Gastrocnemius medialis (tissue), 4 donors: ENCODE data around the gene GRIFIN. TPM values are rescaled to one million over a fixed set of nuclear protein-coding genes. Genes with fewer than 3 reads are reported as not detected.
A peak's percentile ranks its signal among the peaks of the same experiment; 100 is the strongest.

Experiments
- ATAC-seq, 2 donors: fragments of 150-250 bp; one replicate each; pipeline ENCODE4 v1.9.1; 2016
- DNase-seq, 2 donors: peaks; one replicate each; pipeline ENCODE4 v3.0.0-alpha.2; 2019
- H3K27ac ChIP-seq, 4 donors: fragments of 200-600 bp; sonication (generic); 1 replicate in 1 of 4; 2 replicates in 3 of 4; pipeline ENCODE4 v1.5.1; 2016 to 2018; ENCODE audit warnings: mild to moderate bottlenecking in 2 of 4, moderate library complexity in 1 of 4
- H3K27me3 ChIP-seq, 3 donors: fragments of 200-600 bp; sonication (generic) in 2 of 3; 1 replicate in 1 of 3; 2 replicates in 2 of 3; pipeline versions ENCODE4 v1.5.1 to v1.6.0; 2016 to 2019; ENCODE audit warnings: mild to moderate bottlenecking in 1 of 3, moderate library complexity in 1 of 3
- H3K36me3 ChIP-seq, 2 donors: fragments of 200-600 bp; sonication (generic) in 1 of 2; one replicate each; pipeline ENCODE4 v1.5.1; 2017 to 2018
- H3K4me1 ChIP-seq, 2 donors: fragments of 200-600 bp; sonication (generic) in 1 of 2; one replicate each; pipeline ENCODE4 v1.5.1; 2016 to 2017; ENCODE audit warnings: mild to moderate bottlenecking in 2 of 2
- H3K4me3 ChIP-seq, 4 donors: fragments of 200-600 bp; sonication (generic) in 3 of 4; 1 replicate in 1 of 4; 2 replicates in 3 of 4; pipeline ENCODE4 v1.5.1; 2016 to 2019; ENCODE audit warnings: mild to moderate bottlenecking in 2 of 4
- H3K9me3 ChIP-seq, 3 donors: fragments of 200-600 bp; sonication (generic) in 2 of 3; 1 replicate in 1 of 3; 2 replicates in 2 of 3; pipeline ENCODE4 v1.5.1; 2016 to 2019
- POLR2A ChIP-seq, 2 donors: fragments of 450-650 bp; IDR thresholded peaks; one replicate each; pipeline ENCODE4 v1.6.1; 2017; ENCODE audit warnings: antibody characterized with exemption in 2 of 2, mild to moderate bottlenecking in 2 of 2, moderate library complexity in 2 of 2
- in situ Hi-C, 4 donors: fragments of 200-750 bp; cut with MboI; loops; one replicate each; pipeline versions ENCODE4 v1.15.0 to v1.8.0; 2017; ENCODE audit warnings: low sequenced_read_pairs in 4 of 4
- intact Hi-C: fragments of 100-400 bp; cut with DNase I; formaldehyde crosslinking; loops from one replicate; pipeline ENCODE4 v1.15.1; 2023; ENCODE audit warnings: low total_unique reads
- total RNA-seq, 4 donors: library from RNA; depleted of rRNA; stranded (reverse); fragments of >200 nt; gene quantifications; one replicate each; pipeline versions ENCODE4 v1.1.0 to v1.2.3, GENCODE V29; 2016
- TF ChIP-seq, protein P1 (sequence below), 5 experiments: fragments of 450-650 bp in 3 of 5; fragments of 200-600 bp in 2 of 5; sonication (generic) in 2 of 5; IDR thresholded peaks in 4 of 5; conservative IDR thresholded peaks in 1 of 5; 1 replicate in 4 of 5; 2 replicates in 1 of 5; pipeline ENCODE4 v1.5.1; 2016 to 2019; ENCODE audit warnings: antibody characterized with exemption in 5 of 5, mild to moderate bottlenecking in 3 of 5, moderate library complexity in 3 of 5

GRIFIN gene
- total RNA-seq, 4 donors from 2014 or later: not detected

DNA sequence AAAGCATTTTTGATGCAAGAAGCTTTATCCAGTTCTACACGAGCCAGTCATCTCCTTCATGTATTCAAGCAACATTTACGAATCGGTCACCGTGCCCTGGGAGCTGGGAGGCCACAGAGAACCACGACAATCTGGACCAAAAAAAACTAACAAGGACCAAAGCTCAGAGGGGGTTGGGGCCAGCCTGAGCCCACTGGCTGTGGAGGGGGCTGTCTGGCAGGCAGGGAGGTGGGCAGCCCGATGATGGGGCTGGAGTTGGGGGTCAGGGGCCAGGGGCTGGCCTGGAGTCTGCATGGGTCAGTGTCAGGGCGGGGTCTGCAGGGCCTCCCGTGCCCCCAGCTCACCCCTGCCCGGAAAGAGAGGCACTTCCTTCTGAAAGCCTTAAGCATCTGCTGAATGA lies 12.5 kb upstream of the GRIFIN start:
- ATAC-seq: peak in 1 of 2 donors; percentile 17
- Histone ChIP-seq H3K36me3 (no peaks in the 10 kb centered on the region), H3K27me3 (peaks cover 4 to 8% (median 6%) of the 10 kb centered on the region in 3 donors), H3K27ac (peak overlapping the region; percentile 25 to 73 (median 58)), H3K9me3 (no peaks in the 10 kb centered on the region), H3K4me1 (peaks cover 17 to 20% of the 10 kb centered on the region in 2 donors), H3K4me3 (no peak overlapping the region)
- no peak for DNase-seq
- intact Hi-C loops: no loop called here
- TF ChIP-seq, protein P1, sequence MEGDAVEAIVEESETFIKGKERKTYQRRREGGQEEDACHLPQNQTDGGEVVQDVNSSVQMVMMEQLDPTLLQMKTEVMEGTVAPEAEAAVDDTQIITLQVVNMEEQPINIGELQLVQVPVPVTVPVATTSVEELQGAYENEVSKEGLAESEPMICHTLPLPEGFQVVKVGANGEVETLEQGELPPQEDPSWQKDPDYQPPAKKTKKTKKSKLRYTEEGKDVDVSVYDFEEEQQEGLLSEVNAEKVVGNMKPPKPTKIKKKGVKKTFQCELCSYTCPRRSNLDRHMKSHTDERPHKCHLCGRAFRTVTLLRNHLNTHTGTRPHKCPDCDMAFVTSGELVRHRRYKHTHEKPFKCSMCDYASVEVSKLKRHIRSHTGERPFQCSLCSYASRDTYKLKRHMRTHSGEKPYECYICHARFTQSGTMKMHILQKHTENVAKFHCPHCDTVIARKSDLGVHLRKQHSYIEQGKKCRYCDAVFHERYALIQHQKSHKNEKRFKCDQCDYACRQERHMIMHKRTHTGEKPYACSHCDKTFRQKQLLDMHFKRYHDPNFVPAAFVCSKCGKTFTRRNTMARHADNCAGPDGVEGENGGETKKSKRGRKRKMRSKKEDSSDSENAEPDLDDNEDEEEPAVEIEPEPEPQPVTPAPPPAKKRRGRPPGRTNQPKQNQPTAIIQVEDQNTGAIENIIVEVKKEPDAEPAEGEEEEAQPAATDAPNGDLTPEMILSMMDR (IDR thresholded peaks at IDR 0.05 in 4 of 5, conservative IDR thresholded peaks at IDR 0.05 in 1 of 5): no peak
- no peak for TF ChIP-seq POLR2A (IDR thresholded peaks at IDR 0.05)
- in situ Hi-C loops: no loop called here

DNA sequence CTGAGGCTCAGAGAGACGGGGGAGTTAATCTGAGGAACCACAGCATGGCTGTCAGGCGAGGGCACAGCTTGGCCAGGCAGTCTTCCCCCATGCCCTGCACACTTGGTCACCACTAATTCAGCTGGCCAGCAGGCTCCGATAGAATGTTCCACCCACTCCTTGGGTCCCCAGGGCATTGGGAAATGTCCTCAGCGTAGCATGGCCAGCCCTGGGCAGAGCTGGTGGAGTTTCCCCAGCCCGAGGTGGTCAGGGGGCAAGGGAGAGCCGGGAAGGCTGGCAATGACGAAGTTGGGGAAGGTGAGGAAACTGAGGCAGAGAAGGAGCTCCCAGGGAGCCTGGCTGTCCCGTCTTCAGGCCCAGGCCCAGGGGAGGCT lies 12.1 kb upstream of the GRIFIN start:
- peaks cover 4 to 8% (median 6%) of the 10 kb centered on the region in 3 donors for H3K27me3 ChIP-seq
- no peak for TF ChIP-seq POLR2A (IDR thresholded peaks at IDR 0.05)
- TF ChIP-seq, protein P1 (IDR thresholded peaks at IDR 0.05 in 4 of 5, conservative IDR thresholded peaks at IDR 0.05 in 1 of 5): no peak
- intact Hi-C loops: no loop called here
- DNase-seq (peak; percentile 32 to 68), ATAC-seq (peak; percentile 71 to 73)
- peak overlapping the region; percentile 25 to 73 (median 58) for H3K27ac ChIP-seq
- no peak overlapping the region for H3K4me3 ChIP-seq
- peaks cover 17 to 20% of the 10 kb centered on the region in 2 donors for H3K4me1 ChIP-seq
- in situ Hi-C loops: no loop called here
- H3K36me3 ChIP-seq: no peaks in the 10 kb centered on the region
- no peaks in the 10 kb centered on the region for H3K9me3 ChIP-seq

- in situ Hi-C loops (no loop called here), intact Hi-C loops (no loop called here)
- ATAC-seq: no peak
- no peaks in the 10 kb centered on the region for H3K36me3 ChIP-seq
- peaks cover 17 to 20% of the 10 kb centered on the region in 2 donors for H3K4me1 ChIP-seq
- peak overlapping the region; percentile 25 to 73 (median 58) for H3K27ac ChIP-seq
- peak in 1 of 2 donors; percentile 48 for DNase-seq
- H3K9me3 ChIP-seq: no peaks in the 10 kb centered on the region
- TF ChIP-seq, protein P1 (IDR thresholded peaks at IDR 0.05 in 4 of 5, conservative IDR thresholded peaks at IDR 0.05 in 1 of 5): no peak
- no peak for TF ChIP-seq POLR2A (IDR thresholded peaks at IDR 0.05)
- peaks cover 0 to 8% (median 6%) of the 10 kb centered on the region in 3 donors for H3K27me3 ChIP-seq
- H3K4me3 ChIP-seq: no peak overlapping the region
These were observed 11.5 kb upstream of the GRIFIN start for GRCh38 chr7:2487586-2488271.

- no peak for TF ChIP-seq POLR2A (IDR thresholded peaks at IDR 0.05)
- TF ChIP-seq, protein P1 (IDR thresholded peaks at IDR 0.05 in 4 of 5, conservative IDR thresholded peaks at IDR 0.05 in 1 of 5): no peak
- H3K4me1 ChIP-seq: peaks cover 17 to 20% of the 10 kb centered on the region in 2 donors
- intact Hi-C loops (no loop called here), in situ Hi-C loops (no loop called here)
- H3K4me3 ChIP-seq: no peak overlapping the region
- H3K27me3 ChIP-seq: peaks cover 11 to 36% (median 29%) of the 10 kb centered on the region in 3 donors
- H3K27ac ChIP-seq: no peak overlapping the region
- ATAC-seq (no peak), DNase-seq (no peak)
- no peaks in the 10 kb centered on the region for H3K9me3 ChIP-seq
- H3K36me3 ChIP-seq: no peaks in the 10 kb centered on the region
These were observed 8.7 kb upstream of the GRIFIN start for GRCh38 chr7:2484868-2485267.
